CD4-positive, alpha-beta T cell (primary cell): Measurements from ENCODE around the gene KXD1. TPM values are rescaled to one million over a fixed set of nuclear protein-coding genes. Genes with fewer than 3 reads are reported as not detected.

Experiments
- ATAC-seq: fragments of 200-7000 bp; cut with Tn5 transposase; one replicate; pipeline ENCODE4 v1.10.0; 2022; ENCODE audit warnings: mild to moderate bottlenecking; ENCODE audit not compliant: poor library complexity
- CTCF ChIA-PET: fragments of 350-600 bp; sonication (Branson Sonifier 250); formaldehyde crosslinking; loops from one replicate; lab custom pipeline; 2021; ENCODE audit warnings: antibody characterized with exemption, inconsistent platforms; lab: Charles Lee
- POLR2A ChIA-PET: fragments of 350-600 bp; sonication (Branson Sonifier 250); formaldehyde crosslinking; loops from one replicate; lab custom pipeline; 2021; ENCODE audit warnings: antibody characterized with exemption, inconsistent platforms; lab: Charles Lee
- DNase-seq, 14 experiments: peaks; one replicate each; pipeline ENCODE4 v3.0.0-alpha.2; 2013 to 2020; ENCODE audit warnings: mixed read lengths in 2 of 14
- H3K27ac ChIP-seq, 2 donors: one replicate each; pipeline versions ENCODE4 v1.5.1 to v1.7.0; 2013; ENCODE audit warnings: low read length in 2 of 2, low read depth in 1 of 2, mild to moderate bottlenecking in 1 of 2
- H3K27me3 ChIP-seq, 2 experiments: 1 replicate in 1 of 2; 2 replicates in 1 of 2; pipeline versions ENCODE4 v1.6.1 to v1.7.0; 2013; ENCODE audit warnings: low read length in 2 of 2, control low read depth in 1 of 2, mild to moderate bottlenecking in 1 of 2, moderate library complexity in 1 of 2; ENCODE audit not compliant: insufficient read depth in 2 of 2, control insufficient read depth in 1 of 2
- H3K36me3 ChIP-seq: one replicate; pipeline ENCODE4 v1.6.1; 2013; ENCODE audit warnings: low read length, control low read depth; ENCODE audit not compliant: insufficient read depth
- H3K4me1 ChIP-seq: one replicate; pipeline ENCODE4 v1.6.1; 2013; ENCODE audit warnings: low read length, control low read depth; ENCODE audit not compliant: insufficient read depth
- H3K4me3 ChIP-seq: one replicate; pipeline ENCODE4 v1.5.1; 2013; ENCODE audit warnings: mild to moderate bottlenecking, low read length, moderate library complexity
- H3K9me3 ChIP-seq, 2 experiments: 1 replicate in 1 of 2; 2 replicates in 1 of 2; pipeline versions ENCODE4 v1.6.1 to v1.7.0; 2013; ENCODE audit warnings: low read length in 2 of 2, mild to moderate bottlenecking in 2 of 2, control low read depth in 1 of 2, moderate library complexity in 1 of 2; ENCODE audit not compliant: control insufficient read depth in 1 of 2, insufficient read depth in 1 of 2
- H3K27ac Mint-ChIP-seq: one replicate; pipeline ENCODE4 v1.8.0; 2020; ENCODE audit warnings: mixed read lengths
- H3K27me3 Mint-ChIP-seq: one replicate; pipeline ENCODE4 v1.8.0; 2021; ENCODE audit warnings: mixed read lengths
- H3K36me3 Mint-ChIP-seq: one replicate; pipeline ENCODE4 v1.8.0; 2021; ENCODE audit warnings: low read depth, mixed read lengths
- H3K4me1 Mint-ChIP-seq: one replicate; pipeline ENCODE4 v1.8.0; 2021; ENCODE audit warnings: low read depth, mixed read lengths
- H3K4me3 Mint-ChIP-seq: one replicate; pipeline ENCODE4 v1.8.0; 2020; ENCODE audit warnings: mild to moderate bottlenecking, mixed read lengths
- H3K9me3 Mint-ChIP-seq: one replicate; pipeline ENCODE4 v1.8.0; 2020; ENCODE audit warnings: mixed read lengths
- CTCF ChIP-seq: fragments of 200-600 bp; IDR thresholded peaks from one replicate; pipeline ENCODE4 v1.8.0; 2022; ENCODE audit warnings: antibody characterized with exemption, mild to moderate bottlenecking
- intact Hi-C, 2 experiments: fragments of 100-400 bp; cut with DNase I in 1 of 2; cut with micrococcal nuclease in 1 of 2; formaldehyde crosslinking; loops; one replicate each; pipeline versions ENCODE4 v1.15.1 to v1.9.0; 2023 to 2025; cut with DNase I, micrococcal nuclease
- total RNA-seq, 174 experiments: library from RNA in 2 of 174; stranded (reverse) in 2 of 174; gene quantifications; one replicate each; pipeline ENCODE4 v1.2.3 and lab custom pipeline; 2021 to 2026

KXD1 gene
- total RNA-seq, 2 experiments from 2014 or later, result 64.2 to 66.9 TPM

DNA sequence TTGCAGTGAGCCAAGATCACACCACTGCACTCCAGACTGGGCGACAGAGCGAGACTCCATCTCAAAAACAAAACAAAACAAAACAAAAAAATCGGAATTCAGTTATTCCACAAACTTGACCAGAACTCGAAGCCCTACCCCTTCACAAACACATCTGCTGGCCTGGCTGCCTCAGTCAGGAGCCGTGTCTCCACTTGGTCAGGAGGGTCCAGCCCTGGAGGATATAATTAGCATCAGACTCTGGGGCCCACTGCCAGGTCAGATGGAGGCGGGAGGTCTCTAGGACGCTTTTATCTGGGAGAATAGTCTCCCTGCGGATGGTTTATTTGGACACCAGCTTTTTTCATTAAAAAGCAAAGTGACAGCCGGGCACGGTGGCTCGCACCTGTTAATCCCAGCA is 43.8 kb upstream of the KXD1 start:
- H3K9me3 ChIP-seq, result no peaks in the 10 kb centered on the region
- Mint-ChIP-seq H3K27me3 (no peaks in the 10 kb centered on the region), H3K4me3 (no peak overlapping the region), H3K27ac (no peak overlapping the region), H3K36me3 (no peaks in the 10 kb centered on the region), H3K4me1 (peaks cover 22% of the 10 kb centered on the region), H3K9me3 (no peaks in the 10 kb centered on the region)
- no peak overlapping the region for H3K4me3 ChIP-seq
- POLR2A ChIA-PET, result no interaction called here
- no peak for ATAC-seq
- TF ChIP-seq CTCF, result no peak
- peaks cover 13% of the 10 kb centered on the region for H3K36me3 ChIP-seq
- H3K4me1 ChIP-seq, result peaks cover 77% of the 10 kb centered on the region
- intact Hi-C loops, result no loop called here
- no peaks in the 10 kb centered on the region for H3K27me3 ChIP-seq
- CTCF ChIA-PET, result no interaction called here
- no peak overlapping the region for H3K27ac ChIP-seq
- DNase-seq, result no peak

DNA sequence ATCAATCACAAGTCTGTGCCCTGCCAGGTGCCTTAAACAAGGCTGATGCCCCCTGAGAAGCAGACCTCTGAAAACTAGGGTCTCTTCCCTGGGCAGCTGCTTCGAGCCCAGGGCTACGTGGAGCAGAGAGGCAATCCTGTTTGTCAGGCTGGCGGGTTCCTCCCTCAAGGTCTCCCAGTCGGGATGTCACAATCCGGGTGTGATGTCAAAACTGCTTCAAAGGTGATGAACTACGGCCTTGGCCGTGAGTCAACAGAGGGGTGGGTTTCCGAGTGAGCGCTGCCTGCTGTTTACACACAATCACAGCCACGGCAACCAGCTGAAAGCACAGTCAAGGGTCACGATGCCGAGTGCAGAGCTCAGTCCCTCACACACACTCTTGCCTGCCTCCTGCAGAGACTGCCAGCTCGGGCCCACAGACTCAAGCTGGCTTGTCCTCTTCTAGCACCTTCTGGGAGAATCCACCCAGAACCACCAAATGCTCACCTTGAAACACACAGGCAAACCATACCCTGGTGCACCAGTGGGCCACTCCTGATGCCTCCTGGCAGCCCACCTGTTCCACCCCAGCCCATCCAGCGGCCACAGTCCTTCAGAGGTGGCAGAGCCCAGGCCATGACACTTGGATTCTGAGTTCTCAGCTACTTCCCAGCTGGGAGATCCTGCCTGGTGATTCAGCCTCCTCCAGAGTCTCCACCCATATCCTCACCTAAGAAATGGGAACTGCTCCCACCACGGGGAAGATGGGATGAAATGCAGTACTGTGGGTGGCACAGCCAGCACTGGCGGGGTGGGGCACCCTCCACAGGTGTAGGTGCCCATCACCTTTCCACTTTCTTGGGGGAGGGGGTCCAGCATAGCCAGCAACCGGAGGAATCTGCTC is 42.6 kb upstream of the KXD1 start:
- Histone ChIP-seq H3K9me3 (no peaks in the 10 kb centered on the region), H3K27me3 (no peaks in the 10 kb centered on the region), H3K4me1 (peaks cover 77% of the 10 kb centered on the region), H3K27ac (peak overlapping the region in 1 of 2 donors; percentile 52), H3K36me3 (peaks cover 16% of the 10 kb centered on the region), H3K4me3 (no peak overlapping the region)
- TF ChIP-seq CTCF, result no peak
- no peaks in the 10 kb centered on the region for H3K36me3 Mint-ChIP-seq
- ChIA-PET CTCF (interaction anchor here (1.1 kb wide), 1 partner anchor 40 kb away, joined by 3 read pairs; no protein-coding TSS in a partner anchor), POLR2A (interaction anchor here (1.9 kb wide), 1 partner anchor 8 kb away, joined by 4 read pairs; no protein-coding TSS in a partner anchor)
- H3K4me1 Mint-ChIP-seq, result peaks cover 24% of the 10 kb centered on the region
- H3K27ac Mint-ChIP-seq, result peak overlapping the region; percentile 47
- no peaks in the 10 kb centered on the region for H3K9me3 Mint-ChIP-seq
- peak overlapping the region; percentile 20 for H3K4me3 Mint-ChIP-seq
- peak in 7 of 14 experiments; percentile 20 to 82 (median 49) for DNase-seq
- no peaks in the 10 kb centered on the region for H3K27me3 Mint-ChIP-seq
- ATAC-seq, result peak; percentile 79
- intact Hi-C loops, result loop anchor here in 1 of 2 experiments (5.0 kb wide), 1 partner anchor 43 kb away; no protein-coding TSS in a partner anchor

GRCh38 chr19:18515959-18516358 is 41.7 kb upstream of the KXD1 start:
- Histone ChIP-seq H3K27ac (no peak overlapping the region), H3K9me3 (no peaks in the 10 kb centered on the region), H3K36me3 (peaks cover 16% of the 10 kb centered on the region), H3K4me1 (peaks cover 77% of the 10 kb centered on the region), H3K27me3 (no peaks in the 10 kb centered on the region), H3K4me3 (no peak overlapping the region)
- Mint-ChIP-seq H3K9me3 (no peaks in the 10 kb centered on the region), H3K27ac (no peak overlapping the region), H3K4me3 (no peak overlapping the region), H3K36me3 (no peaks in the 10 kb centered on the region), H3K4me1 (peaks cover 29% of the 10 kb centered on the region), H3K27me3 (no peaks in the 10 kb centered on the region)
- ChIA-PET CTCF (interaction anchor here (2.5 kb wide), 1 partner anchor 20 kb away, joined by 6 read pairs; no protein-coding TSS in a partner anchor), POLR2A (interaction anchor here (0.9 to 1.9 kb wide), 2 partner anchors 9 to 73 kb away, joined by 3 to 4 read pairs; no protein-coding TSS in a partner anchor)
- TF ChIP-seq CTCF, result no peak
- DNase-seq, result no peak
- intact Hi-C loops, result loop anchor here in 1 of 2 experiments (5.0 kb wide), 1 partner anchor 44 kb away; no protein-coding TSS in a partner anchor
- ATAC-seq, result no peak
